Measurements from ENCODE around the gene MMP23B. TPM values are rescaled to one million over a fixed set of nuclear protein-coding genes. Genes with fewer than 3 reads are reported as not detected.

MMP23B gene
- total RNA-seq, 2 donors from 2014 or later: 87.2 to 201 TPM

GRCh38 chr1:1627261-1627828 is 4.6 kb upstream of the MMP23B start:
- ATAC-seq (ENCODE audit: insufficient number of reproducible peaks, low FRiP score, low read depth) (no peak), DNase-seq (ENCODE audit: low spot score) (no peak)
- Histone ChIP-seq H3K36me3 (peaks cover 3% of the 10 kb centered on the region), H3K4me3 (no peak overlapping the region), H3K9me3 (no peaks in the 10 kb centered on the region), H3K27ac (no peak overlapping the region), H3K27me3 (replicated peaks; ENCODE audit: insufficient read depth) (no peaks in the 10 kb centered on the region), H3K4me1 (ENCODE audit: control insufficient read depth in 1 of 2, low read depth in 2 of 2) (peaks cover 6 to 13% of the 10 kb centered on the region in 2 donors)
- no peak for TF ChIP-seq CTCF (IDR thresholded peaks at IDR 0.05)

GRCh38 chr1:1627829-1628753 is 3.9 kb upstream of the MMP23B start:
- Histone ChIP-seq H3K36me3 (peaks cover 3% of the 10 kb centered on the region), H3K27ac (no peak overlapping the region)
- no peak for ATAC-seq (ENCODE audit: insufficient number of reproducible peaks, low FRiP score, low read depth)

GRCh38 chr1:1628754-1629429 is 3.1 kb upstream of the MMP23B start:
- H3K27me3 ChIP-seq (replicated peaks; ENCODE audit: insufficient read depth): no peaks in the 10 kb centered on the region

More at GRCh38 chr1:1627829-1628753, 3.9 kb upstream of the MMP23B start:
- TF ChIP-seq CTCF (IDR thresholded peaks at IDR 0.05): no peak
- Histone ChIP-seq H3K4me1 (ENCODE audit: control insufficient read depth in 1 of 2, low read depth in 2 of 2) (peaks cover 6 to 13% of the 10 kb centered on the region in 2 donors), H3K4me3 (no peak overlapping the region), H3K27me3 (replicated peaks; ENCODE audit: insufficient read depth) (no peaks in the 10 kb centered on the region), H3K9me3 (no peaks in the 10 kb centered on the region)
- no peak for DNase-seq (ENCODE audit: low spot score)

GRCh38 chr1:1629430-1630190 is 2.4 kb upstream of the MMP23B start:
- ATAC-seq (ENCODE audit: insufficient number of reproducible peaks, low FRiP score, low read depth) (no peak), DNase-seq (ENCODE audit: low spot score) (no peak)
- no peak for TF ChIP-seq CTCF (IDR thresholded peaks at IDR 0.05)

More at GRCh38 chr1:1628754-1629429, 3.1 kb upstream of the MMP23B start:
- H3K27ac ChIP-seq: no peak overlapping the region
- no peak for DNase-seq (ENCODE audit: low spot score)
- H3K4me3 ChIP-seq: peak overlapping the region; percentile 31
- H3K9me3 ChIP-seq: no peaks in the 10 kb centered on the region
- peaks cover 6 to 13% of the 10 kb centered on the region in 2 donors for H3K4me1 ChIP-seq (ENCODE audit: control insufficient read depth in 1 of 2, low read depth in 2 of 2)
- TF ChIP-seq CTCF (IDR thresholded peaks at IDR 0.05): no peak
- H3K36me3 ChIP-seq: peaks cover 3% of the 10 kb centered on the region
- no peak for ATAC-seq (ENCODE audit: insufficient number of reproducible peaks, low FRiP score, low read depth)

More at GRCh38 chr1:1629430-1630190, 2.4 kb upstream of the MMP23B start:
- Histone ChIP-seq H3K9me3 (no peaks in the 10 kb centered on the region), H3K27ac (no peak overlapping the region), H3K27me3 (replicated peaks; ENCODE audit: insufficient read depth) (no peaks in the 10 kb centered on the region), H3K4me1 (ENCODE audit: control insufficient read depth in 1 of 2, low read depth in 2 of 2) (peaks cover 6 to 13% of the 10 kb centered on the region in 2 donors), H3K36me3 (peaks cover 3% of the 10 kb centered on the region), H3K4me3 (peak overlapping the region; percentile 31)

Measured in thoracic aorta (tissue), 2 donors.